OCI-M2 (cell line): ENCODE measurements around the gene DNMBP.
"Not testable (repeated sequence)": the region's sequence is repeated elsewhere in the genome, so short reads cannot be mapped to it uniquely, and the experiment has no call there.

Experiments
- DNase-seq: peaks from one replicate; lab custom pipeline; 2025; ENCODE audit not compliant: unreplicated experiment; lab: John Stamatoyannopoulos, UW

DNMBP gene

DNA sequence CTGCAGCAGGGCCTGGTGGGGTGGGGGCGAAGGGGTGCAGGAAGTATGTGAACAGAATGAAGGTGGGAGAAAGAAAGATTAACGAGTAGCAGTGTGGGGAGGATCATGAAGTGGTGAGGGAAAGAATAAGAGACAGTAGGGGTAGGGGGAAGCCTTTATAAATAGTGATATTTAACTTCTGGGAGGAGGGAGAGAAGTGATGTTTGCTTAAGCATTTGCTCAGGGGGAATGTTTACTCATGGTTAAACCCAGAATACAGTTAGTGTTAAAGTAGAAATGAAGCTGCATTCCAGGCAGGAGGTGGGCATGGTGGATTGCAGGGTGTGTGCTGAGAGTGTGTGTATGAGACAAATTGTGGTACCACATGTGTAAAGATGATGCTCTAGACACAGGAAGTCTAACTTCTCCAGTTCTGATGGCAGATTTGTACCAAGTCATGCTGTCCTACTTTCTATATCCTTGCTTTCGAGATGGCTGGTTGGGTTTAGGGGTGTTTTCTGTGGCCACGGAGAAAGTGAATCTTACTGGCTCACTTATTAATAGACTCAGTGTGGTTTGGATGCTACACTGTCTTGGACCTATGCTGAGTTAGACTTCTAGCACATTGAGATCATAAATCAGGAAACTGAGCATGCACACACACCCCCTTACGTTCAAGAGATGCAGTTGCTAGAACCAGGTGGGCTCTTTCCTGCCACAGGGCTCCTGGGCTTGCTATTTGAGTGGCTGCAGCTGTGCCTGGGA, 10.6 kb upstream of the DNMBP start:
- DNase-seq, result no peak

DNA sequence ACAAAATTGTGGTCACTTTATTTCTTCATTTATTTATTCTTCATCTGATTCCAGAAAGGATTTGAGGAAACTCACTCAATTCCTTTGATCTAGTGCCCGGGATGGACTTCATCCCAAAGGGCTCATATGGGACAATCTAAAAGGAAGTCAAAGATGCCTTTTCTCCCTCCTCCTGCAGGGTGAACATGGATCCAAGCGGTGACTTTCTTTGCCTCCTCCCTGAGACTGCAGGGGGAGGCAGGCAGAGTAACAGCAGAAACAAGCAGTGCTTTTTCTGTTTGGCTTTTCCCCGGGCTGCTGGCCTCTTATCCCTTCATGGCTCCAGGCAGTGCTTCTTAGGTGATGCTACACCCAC, 10.0 kb upstream of the DNMBP start:
- DNase-seq, result no peak

DNA sequence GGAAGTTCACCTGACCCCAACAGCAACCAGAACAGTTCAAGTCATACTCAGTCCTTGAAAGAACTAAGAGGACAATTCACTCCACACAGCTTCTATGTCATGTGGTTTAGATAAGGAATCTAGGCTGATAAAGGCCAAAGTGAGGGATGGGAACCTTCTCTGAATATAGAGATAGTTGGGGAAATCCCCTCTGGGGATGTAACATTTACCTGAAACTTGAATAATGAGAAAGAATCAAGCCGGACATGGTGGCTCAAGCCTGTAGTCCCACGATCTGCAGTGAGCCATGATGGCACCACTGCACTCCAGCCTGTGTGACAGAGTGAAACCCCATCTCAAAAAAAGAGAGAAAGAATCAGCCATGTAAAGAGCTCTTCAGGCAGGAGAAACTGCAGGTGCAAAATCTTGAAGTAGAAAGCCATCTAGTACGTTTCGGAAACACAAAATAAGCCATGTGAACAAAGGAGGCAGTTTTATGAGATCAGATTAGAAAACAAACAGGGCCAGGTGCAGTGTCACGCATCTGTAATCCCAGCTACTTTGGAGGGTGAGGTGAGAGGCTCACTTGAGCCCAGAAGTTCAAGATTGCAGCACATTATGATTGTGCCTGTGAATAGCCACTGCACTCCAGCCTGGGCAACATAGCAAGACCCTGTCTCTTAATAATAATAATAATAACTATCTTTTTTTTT, 4.5 kb upstream of the DNMBP start:
- DNase-seq, result no peak

DNA sequence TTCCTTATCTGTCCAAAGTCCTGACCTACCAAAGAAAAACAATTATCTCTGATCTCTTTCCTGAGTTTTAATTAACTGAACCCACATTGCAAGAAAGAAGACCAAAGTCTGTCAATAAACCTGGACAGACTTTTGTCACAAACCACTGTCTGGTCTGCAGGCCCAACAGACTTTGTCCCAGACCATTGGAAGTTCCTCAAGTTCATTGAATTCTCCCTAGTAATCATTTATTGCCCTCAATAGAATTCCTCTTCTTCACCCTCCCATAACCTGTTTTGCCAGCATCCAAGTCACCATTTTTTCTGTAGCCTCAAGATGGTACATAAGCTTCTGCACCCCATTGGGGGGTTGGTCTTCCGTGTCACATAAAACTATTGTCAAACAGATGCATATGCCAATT, 3.9 kb upstream of the DNMBP start:
- no peak for DNase-seq

DNA sequence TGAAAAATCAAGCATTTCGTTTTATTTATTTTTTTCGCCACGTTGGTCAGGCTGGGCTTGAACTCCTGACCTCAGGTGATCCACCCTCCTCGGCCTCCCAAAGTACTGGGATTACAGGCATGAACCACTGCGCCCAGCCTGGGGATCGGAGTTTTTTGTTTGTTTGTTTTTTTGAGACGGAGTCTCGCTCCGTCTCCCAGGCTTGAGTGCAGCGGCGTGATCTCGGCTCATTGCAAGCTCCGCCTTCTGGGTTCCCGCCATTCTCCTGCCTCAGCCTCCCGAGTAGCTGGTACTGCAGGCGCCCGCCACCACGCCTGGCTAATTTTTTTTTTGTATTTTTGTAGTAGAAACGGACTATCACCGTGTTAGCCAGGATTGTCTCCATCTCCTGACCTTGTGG, 2.2 kb upstream of the DNMBP start:
- DNase-seq, result not testable (repeated sequence)

DNA sequence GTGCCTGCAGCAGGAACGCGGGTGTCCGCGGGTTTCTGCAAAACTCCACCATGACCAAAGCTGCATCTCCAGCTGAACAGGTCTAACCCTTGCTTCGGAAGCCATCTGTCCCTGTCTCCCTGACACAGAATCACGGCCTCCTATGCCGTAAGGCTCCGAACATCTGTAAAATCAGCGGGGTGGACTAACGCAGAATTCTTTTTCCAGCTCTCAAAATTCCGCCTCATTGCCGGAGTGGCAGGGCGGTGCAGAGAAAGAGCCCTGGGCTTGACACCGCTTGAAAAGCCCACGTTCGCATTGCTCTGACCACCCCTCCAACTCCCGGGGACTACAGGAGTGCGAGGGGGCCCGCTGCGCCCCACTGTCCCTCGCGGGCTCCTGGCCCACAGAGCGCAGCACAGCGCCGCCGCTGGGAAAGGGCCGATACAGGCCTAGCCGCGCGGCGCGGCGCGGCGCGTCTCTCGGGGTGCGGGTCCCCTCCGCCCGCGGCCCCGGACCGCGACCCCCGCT, 409 bp downstream of the DNMBP start:
- no peak for DNase-seq

DNA sequence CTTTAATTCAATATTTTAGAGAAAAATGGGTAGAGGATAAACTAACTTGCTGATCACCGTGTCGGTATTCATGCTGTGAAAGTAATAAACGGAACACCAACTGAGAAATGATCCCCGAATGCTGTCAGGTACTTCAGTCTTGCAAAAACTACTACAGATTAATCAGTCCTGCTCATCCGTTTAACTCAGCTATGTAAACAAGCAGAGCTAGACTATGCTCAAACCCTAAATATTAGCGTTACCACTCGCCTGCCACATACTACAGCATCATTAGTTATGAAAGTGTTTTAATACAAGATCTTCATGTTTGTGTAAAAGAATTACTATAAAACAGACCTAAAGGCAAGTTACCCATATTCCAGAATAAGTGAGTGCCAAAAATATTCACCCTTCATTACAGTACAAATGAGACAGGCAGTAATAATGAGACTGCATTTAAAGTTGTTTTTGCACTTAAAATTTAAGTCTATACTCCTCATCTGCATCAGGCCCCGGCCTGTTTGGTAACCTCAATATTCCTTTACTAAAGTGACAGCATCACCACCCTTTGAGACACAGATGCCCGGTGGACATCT, 952 bp downstream of the DNMBP start:
- no peak for DNase-seq

DNA sequence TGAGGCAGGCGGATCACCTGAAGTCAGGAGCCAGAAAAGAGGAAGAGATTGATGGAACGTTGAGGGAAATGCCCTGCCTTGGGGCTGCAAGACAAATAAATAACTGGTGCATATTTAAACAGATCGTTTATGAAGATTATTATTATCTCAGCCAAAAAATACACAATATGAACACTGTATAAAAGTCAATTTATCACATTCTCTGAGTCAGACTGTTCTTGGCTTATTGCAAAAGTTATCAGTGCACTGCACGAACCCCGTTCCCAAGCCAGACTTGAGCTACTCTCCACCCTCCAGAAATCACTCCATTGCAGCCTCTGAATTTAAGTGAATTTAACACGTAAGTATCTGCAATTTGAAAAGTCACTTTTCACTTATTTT, 1.6 kb downstream of the DNMBP start:
- DNase-seq, result no peak

DNA sequence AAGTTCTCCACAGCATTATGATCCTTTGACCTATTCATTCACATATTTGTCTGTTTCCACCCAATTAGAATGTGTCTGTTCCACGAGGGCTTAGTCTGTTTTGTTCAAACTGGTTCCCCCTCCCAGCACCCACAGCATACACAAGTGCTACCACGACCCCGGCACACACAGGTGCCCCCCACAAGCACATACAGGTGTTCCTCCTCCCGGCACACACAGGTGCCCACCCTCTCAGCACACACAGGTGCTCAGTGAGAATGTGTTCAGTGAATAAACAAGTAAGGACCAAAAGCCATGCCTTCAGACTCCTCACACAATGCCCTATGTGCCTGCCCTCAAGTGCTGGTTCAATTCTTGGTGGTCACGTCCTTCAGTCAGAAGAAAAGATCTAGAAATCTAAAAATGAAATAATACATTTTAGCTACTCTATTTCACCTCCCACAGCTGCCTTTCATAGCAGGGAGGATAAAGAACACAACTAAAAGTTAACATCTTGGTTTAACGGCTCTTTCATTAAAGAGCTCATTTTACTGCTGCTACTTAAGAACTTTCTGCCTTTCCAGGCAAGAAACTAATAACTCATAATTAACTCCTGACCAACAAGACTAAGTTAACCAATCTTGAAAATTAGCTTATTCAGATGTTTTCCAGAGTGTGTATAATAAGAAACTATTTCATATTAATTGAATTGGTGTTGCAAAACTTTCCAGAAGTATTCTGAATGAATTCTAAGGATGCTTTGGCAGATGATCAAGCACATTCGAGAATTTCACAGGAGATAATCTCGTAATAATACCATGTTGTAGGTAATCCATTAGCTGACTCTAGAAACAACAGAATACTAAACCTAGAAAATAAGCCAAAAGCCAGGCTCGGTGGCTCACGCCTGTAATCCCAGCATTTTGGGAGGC, 2.3 kb downstream of the DNMBP start:
- DNase-seq, result no peak

DNA sequence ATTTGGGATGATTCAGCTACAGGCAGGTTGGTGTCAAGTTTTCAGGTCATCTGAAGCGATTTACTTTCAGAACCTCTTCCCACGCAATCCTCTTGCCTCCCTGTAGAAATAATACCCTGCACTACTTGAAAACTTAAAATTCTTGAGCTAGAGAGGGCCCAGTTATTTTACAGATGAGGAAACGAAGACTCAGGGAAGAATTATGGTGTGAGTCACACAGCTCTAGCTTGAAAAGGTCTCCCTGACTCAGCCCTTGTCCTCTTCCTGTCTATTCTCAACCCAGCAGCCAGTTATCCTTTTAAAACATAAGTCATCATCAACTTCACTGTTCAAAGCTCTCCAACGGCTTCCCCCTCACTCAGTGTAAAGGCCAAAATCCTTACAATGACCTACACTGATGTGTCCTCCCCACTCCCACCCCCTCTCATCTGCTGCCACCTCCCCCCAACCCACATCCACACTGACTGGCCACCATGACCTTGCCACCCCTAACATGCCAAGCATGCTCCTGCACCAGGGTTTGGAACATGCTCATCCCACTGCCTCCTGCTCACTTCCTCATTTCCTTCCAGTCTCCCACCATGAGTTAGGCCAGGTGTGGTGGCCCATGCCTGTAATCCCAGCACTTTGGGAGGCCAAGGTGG, 3.4 kb downstream of the DNMBP start:
- no peak for DNase-seq

DNA sequence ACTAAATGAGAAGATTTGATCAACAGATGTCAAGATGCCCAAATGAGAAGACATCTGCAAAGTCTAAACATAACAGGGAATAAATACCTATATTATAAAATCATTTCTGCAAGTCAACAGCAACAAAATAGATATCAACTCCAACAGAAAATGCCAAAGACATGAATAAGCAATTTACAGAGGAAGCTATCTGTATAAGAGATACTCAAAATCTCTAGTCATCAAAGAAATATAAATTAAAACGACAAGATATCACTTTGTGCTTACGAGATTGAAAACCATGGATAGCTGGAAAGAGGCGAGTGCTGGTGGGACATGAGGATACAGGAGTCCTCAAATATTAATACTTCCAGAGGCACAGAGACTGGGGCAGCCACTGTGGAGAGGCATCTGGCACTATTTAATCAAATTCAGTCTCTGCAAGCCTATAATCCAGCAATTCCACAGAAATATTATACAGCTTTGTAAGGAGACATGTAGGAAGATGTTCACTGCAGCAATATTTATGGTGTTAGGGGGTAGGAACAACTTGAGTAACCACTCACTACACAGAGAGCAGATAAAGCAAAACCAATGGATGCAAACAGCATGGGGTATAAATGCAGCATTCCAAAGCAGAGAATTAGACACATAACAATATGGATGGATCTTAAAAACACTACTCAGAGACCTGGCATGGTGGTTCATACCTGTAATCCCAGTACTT, 4.8 kb downstream of the DNMBP start:
- DNase-seq, result no peak

DNA sequence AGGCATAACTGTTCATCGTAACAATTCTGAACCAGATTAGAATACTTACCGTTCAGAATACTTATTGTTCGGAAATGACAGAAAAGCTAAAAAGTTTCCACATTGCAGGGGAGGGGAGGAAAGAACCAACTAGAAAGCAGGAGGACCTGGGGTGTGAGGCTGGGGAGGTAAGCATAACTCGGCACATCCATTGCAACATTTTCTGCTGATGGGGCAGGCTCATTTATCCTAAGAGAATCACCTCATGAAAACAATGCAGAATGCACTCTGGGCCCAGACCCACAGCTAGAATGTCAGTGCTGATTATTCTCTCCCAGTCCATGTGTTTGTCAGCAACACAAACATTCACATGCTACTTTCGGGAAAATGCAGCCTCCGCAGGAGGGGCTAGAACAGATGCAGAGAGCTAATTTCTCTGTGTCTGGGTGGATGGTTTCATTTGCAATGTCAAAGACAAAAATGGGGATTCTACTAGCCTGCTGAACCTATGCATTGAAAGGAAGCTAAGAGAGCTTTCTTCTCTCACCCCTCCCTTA, 9.6 kb downstream of the DNMBP start:
- DNase-seq, result no peak

DNA sequence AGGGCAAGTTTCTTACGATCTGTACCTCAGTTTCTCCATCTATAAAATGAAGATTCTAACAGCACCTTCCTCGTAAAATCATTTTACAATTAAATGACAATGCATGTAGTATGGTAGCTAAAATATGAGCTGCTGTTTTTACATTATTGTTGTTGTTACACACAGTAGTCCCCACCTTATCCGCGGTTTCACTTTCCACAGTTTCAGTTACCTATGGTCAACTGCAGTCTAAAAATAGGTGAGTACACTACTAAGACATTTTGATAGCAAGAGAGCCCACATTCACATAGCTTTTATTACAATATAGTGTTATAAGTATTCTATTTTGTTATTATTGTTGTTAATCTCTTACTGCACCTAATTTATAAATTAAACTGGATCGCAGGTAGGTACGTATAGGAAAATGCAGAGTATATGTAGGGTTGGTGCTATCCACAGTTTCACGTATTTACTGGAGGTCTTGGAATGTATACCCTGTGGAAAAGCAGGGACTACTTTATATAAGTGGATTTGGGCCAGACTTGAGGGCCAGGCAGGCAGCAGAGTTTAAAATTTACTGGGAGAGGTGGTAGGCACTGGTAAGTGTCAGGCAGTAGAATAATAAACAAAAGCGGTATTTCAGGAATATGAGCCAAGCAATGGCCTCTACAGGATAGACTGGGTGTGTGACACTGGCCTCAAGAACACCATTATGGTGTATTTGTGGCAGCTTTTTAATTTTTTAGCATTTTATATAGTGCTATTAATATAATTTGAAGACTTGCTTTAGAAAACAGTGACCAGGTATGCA, 10.2 kb downstream of the DNMBP start:
- no peak for DNase-seq

DNA sequence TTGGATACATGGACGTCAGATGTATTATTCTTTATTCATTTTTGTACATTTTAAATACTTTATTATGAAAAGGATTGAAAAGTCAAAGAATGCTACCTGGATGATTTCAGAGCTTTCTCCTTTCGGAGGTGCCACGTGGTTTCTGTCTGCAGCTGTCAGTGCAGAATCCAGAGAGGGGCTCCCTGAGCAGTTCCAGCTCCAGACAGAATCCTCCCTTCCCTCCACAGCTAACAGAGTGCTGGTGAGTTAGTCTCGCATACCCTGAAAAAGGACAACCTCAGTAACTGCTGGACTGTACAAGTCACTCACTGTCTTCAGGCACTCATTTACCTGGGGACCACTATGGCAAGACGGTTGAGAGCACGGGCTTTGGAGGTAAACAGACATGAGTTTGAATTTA, 10.9 kb downstream of the DNMBP start:
- no peak for DNase-seq

DNA sequence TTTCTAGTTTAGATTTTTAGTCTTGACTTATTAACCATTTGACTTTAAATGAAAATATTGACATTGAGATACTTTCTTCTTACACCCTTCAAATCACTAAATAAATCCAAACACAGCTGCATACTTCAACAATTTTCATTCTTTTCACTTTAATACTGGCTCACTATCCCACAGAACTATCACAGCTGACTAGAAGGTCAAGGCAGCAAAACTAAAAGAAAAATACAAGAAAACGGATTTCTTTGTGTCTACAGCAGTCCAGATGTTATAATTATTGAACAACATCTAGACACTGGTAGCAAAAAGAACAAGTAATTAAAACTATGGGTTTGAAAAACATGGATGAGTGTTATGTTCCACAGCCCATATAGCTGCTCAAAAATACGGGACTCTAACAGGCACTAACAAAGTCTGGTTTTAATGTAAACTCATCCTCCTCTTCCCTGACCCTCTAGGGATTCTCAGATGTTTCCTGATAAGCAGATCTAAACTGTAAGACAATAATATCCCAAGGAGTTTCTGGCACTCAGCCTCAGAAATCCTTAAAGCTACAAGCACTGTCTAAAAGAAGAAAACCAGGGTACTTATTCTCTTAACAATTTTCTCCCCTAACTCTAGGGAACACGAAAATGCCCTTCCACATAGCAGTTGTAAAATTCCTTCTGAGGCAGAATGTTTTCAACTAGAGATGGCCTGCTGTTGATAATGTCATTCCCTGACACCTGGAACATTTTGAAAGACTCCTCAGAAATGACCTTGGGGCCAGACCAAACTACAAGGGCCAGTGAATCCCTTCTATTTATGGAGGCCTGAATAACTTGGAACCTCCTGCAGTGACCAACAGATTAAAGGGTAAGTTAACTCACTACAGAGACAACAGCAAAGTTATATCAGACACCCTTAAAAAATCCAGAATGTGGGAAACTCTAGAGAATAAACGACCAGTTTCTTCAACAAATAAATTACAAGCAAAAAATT, 12.8 kb downstream of the DNMBP start:
- no peak for DNase-seq

DNA sequence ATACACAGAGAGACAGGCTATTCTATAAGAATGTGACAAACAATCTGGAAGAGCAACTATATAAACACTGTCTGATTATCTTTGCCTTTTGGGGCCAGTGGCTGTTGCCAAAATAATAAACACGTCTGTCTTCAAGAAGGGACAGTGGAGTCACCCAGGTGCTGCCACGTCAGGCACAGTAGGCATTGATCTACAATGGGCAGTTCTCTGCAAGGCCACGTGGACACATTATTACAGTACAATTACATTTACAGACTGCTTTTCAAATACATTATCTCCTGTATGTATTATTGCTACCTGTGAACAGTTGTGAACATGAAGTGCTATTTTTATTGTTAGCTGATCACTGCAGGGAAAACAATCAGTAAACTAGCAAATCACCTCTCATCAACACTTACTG, 14.0 kb downstream of the DNMBP start:
- no peak for DNase-seq

DNA sequence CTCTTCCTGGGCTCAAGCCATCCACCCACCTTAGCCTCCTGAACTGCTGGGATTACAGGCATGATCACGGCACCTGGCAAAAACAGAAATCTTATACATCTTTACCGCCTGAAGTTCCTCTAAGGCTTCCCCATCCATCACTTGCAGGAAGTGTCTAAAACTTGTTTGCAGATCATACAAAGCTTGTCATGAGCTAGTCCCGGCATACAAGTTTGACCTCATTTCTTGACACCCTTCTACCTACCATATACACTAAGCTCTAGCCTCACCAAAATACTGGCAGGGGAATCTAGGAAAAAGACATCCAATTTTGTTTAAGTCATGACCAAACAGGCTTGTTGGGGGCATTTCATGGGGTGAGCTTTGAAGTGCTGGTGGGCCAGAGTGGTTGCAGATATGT, 14.5 kb downstream of the DNMBP start:
- DNase-seq, result no peak

DNA sequence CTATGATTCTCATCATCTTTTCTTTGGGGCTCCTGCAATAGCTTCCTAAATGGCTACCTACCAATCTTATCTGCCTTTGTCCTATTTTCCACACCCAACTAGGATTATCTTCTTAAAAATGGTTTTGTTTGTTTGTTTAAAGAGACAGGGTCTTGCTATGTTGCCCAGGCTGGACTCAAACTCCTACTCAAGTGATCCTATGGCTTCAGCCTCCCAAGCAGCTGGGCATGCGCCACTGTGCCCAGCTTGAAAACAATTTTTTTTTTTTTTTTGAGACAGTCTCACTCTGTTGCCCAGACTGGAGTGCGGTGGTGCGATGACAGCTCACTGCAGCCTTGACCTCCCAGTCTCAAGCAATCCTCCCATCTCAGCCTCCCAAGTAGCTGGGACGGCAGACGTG, 14.9 kb downstream of the DNMBP start:
- no peak for DNase-seq
